SK-N-SH treated with all-trans-retinoic acid at 6 μM for 48 hours (cell line): ENCODE results near the gene LYSMD3.

Source experiments
- ATAC-seq: fragments of 200-7000 bp; cut with Tn5 transposase; 3 replicates; pipeline ENCODE4 v1.9.1; 2020; ENCODE audit warnings: mild to moderate bottlenecking, moderate library complexity
- ARNTL ChIP-seq: fragments of 450-650 bp; formaldehyde crosslinking; IDR thresholded peaks from 2 replicates; pipeline ENCODE4 v1.5.0; 2020; ENCODE audit warnings: low read depth, mild to moderate bottlenecking, moderate library complexity, borderline replicate concordance
- BACH2 ChIP-seq: fragments of 250-450 bp; sonication (Bioruptor Pico); IDR thresholded peaks from 2 replicates; pipeline ENCODE4 v1.9.0; 2021; ENCODE audit warnings: mild to moderate bottlenecking, borderline replicate concordance
- CSDC2 ChIP-seq: fragments of 250-450 bp; sonication (Bioruptor Pico); IDR thresholded peaks from 2 replicates; pipeline ENCODE4 v1.5.0; 2020; ENCODE audit warnings: mild to moderate bottlenecking, moderate library complexity
- ESRRG ChIP-seq: fragments of 250-450 bp; sonication (Bioruptor Pico); IDR thresholded peaks from 2 replicates; pipeline ENCODE4 v1.6.1; 2021; ENCODE audit warnings: mild to moderate bottlenecking
- GLIS3 ChIP-seq: fragments of 250-450 bp; sonication (Bioruptor Pico); IDR thresholded peaks from 2 replicates; pipeline ENCODE4 v1.5.0; 2020; ENCODE audit warnings: mild to moderate bottlenecking, moderate library complexity
- ISL1 ChIP-seq: fragments of 250-450 bp; sonication (Bioruptor Pico); IDR thresholded peaks from 2 replicates; pipeline ENCODE4 v2.1.2; 2022; ENCODE audit warnings: mild to moderate bottlenecking, moderate library complexity
- OSR1 ChIP-seq: fragments of 250-450 bp; sonication (Bioruptor Pico); IDR thresholded peaks from 2 replicates; pipeline ENCODE4 v1.8.0; 2022; ENCODE audit warnings: moderate library complexity, mild to moderate bottlenecking, inconsistent platforms
- PPARA ChIP-seq: fragments of 250-450 bp; sonication (Bioruptor Pico); IDR thresholded peaks from 2 replicates; pipeline ENCODE4 v1.5.0; 2020; ENCODE audit warnings: mild to moderate bottlenecking, borderline replicate concordance
- RARB ChIP-seq: fragments of 250-450 bp; sonication (Bioruptor Pico); IDR thresholded peaks from 2 replicates; pipeline ENCODE4 v1.8.0; 2021; ENCODE audit warnings: mild to moderate bottlenecking, moderate library complexity
- SNAI2 ChIP-seq: fragments of 250-450 bp; sonication (Bioruptor Pico); IDR thresholded peaks from 2 replicates; pipeline ENCODE4 v1.5.0; 2020; ENCODE audit warnings: mild to moderate bottlenecking, moderate library complexity
- TCF4 ChIP-seq: fragments of 250-450 bp; sonication (Bioruptor Pico); IDR thresholded peaks from 2 replicates; pipeline ENCODE4 v1.8.0; 2021; ENCODE audit warnings: mild to moderate bottlenecking, moderate library complexity, borderline replicate concordance
- TOX ChIP-seq: fragments of 250-450 bp; sonication (Bioruptor Pico); IDR thresholded peaks from 2 replicates; pipeline ENCODE4 v1.8.0; 2021; ENCODE audit warnings: mild to moderate bottlenecking, moderate library complexity, borderline replicate concordance
- ZC3H10 ChIP-seq: fragments of 250-450 bp; sonication (Bioruptor Pico); IDR thresholded peaks from 2 replicates; pipeline ENCODE4 v1.5.1; 2021; ENCODE audit warnings: mild to moderate bottlenecking, moderate library complexity
- ZFP3 ChIP-seq: fragments of 250-450 bp; sonication (Bioruptor Pico); IDR thresholded peaks from 2 replicates; pipeline ENCODE4 v1.5.0; 2020; ENCODE audit warnings: mild to moderate bottlenecking, moderate library complexity
- ZFP30 ChIP-seq: fragments of 450-650 bp; formaldehyde crosslinking; IDR thresholded peaks from 2 replicates; pipeline ENCODE4 v1.5.0; 2022; ENCODE audit warnings: mild to moderate bottlenecking, moderate library complexity
- ZNF565 ChIP-seq: fragments of 450-650 bp; formaldehyde crosslinking; conservative IDR thresholded peaks from 2 replicates; pipeline ENCODE4 v1.5.0; 2020; ENCODE audit warnings: low read depth, mild to moderate bottlenecking, moderate library complexity
- ZNF70 ChIP-seq: fragments of 450-650 bp; formaldehyde crosslinking; IDR thresholded peaks from 2 replicates; pipeline ENCODE4 v1.5.0; 2020; ENCODE audit warnings: mild to moderate bottlenecking, moderate library complexity
- ZNF8 ChIP-seq: fragments of 450-650 bp; formaldehyde crosslinking; IDR thresholded peaks from 2 replicates; pipeline ENCODE4 v1.5.0; 2020; ENCODE audit warnings: mild to moderate bottlenecking, moderate library complexity
- TF ChIP-seq, protein P1 (sequence below): fragments of 250-450 bp; sonication (Bioruptor Pico); IDR thresholded peaks from 2 replicates; pipeline ENCODE4 v1.8.0; 2020; ENCODE audit warnings: mild to moderate bottlenecking, moderate library complexity, borderline replicate concordance
- TF ChIP-seq, protein P2 (sequence below): fragments of 250-450 bp; sonication (Bioruptor Pico); IDR thresholded peaks from 2 replicates; pipeline ENCODE4 v1.8.0; 2021; ENCODE audit warnings: low read depth, mild to moderate bottlenecking, moderate library complexity, borderline replicate concordance
- TF ChIP-seq, protein P3 (sequence below): fragments of 250-450 bp; sonication (Bioruptor Pico); IDR thresholded peaks from 2 replicates; pipeline ENCODE4 v1.5.1; 2020; ENCODE audit warnings: low read depth, mild to moderate bottlenecking, moderate library complexity
- TF ChIP-seq, protein P4 (sequence below): fragments of 250-450 bp; sonication (Bioruptor Pico); IDR thresholded peaks from 2 replicates; pipeline ENCODE4 v1.5.1; 2021; ENCODE audit warnings: mild to moderate bottlenecking, moderate library complexity

The LYSMD3 gene

DNA sequence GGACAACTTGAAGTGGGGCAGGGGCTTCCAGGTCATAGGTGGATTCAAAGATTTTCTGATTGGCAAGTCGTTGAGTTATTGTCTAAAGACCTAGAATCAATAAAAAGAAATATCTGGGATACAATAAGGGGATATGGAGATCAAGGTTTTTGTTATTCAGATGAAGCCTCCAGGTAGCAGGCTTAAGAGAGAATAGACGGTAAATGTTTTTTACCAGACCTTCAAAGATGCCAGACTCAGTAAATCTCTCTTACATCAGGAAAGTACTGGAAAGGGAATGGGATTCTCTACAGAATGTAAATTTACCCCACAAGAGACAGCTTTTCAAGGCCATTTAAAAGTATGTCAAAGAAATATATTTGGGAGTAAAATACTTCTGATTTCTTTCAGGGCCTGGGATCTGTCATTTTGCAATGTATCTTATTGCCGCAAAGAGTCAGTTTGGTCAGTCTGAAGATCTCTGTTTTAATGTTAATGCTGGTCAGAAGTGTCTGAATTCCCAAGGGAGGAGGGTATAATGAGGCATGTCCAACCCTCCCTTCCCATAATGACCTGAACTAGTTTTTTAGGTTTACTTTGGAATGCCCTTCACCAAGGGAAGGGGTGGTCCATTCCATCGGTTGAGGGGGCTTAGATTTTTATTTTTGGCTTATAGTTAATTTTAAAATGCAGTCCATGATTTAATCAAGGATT is 13.6 kb upstream of the LYSMD3 start (continued):
- TF ChIP-seq, protein P1, sequence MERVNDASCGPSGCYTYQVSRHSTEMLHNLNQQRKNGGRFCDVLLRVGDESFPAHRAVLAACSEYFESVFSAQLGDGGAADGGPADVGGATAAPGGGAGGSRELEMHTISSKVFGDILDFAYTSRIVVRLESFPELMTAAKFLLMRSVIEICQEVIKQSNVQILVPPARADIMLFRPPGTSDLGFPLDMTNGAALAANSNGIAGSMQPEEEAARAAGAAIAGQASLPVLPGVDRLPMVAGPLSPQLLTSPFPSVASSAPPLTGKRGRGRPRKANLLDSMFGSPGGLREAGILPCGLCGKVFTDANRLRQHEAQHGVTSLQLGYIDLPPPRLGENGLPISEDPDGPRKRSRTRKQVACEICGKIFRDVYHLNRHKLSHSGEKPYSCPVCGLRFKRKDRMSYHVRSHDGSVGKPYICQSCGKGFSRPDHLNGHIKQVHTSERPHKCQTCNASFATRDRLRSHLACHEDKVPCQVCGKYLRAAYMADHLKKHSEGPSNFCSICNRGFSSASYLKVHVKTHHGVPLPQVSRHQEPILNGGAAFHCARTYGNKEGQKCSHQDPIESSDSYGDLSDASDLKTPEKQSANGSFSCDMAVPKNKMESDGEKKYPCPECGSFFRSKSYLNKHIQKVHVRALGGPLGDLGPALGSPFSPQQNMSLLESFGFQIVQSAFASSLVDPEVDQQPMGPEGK (CRISPR knock-in tag), result no peak
- TF ChIP-seq ZNF565 (CRISPR knock-in tag), result no peak
- TF ChIP-seq, all 23 proteins: peak for 0

DNA sequence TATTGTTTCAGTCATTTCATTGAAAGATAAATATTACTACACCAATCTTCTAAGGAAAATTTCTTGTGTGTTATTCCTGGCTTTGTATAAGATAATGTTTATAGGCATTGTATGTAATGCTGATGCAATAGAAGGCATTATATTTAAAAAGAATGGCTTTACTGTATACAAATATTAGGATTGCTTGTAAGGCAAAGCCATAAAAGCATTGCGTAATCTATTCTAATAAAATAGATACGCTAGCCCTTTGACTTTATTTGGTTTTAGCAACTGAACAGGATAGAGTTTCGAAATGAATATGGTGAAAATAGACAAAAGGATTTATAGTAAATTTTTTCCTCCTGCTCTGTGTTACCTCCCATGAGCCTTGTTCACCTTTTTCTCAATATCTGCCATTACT is 5.5 kb upstream of the LYSMD3 start:
- TF ChIP-seq TOX, result no peak
- TF ChIP-seq ZNF565 (CRISPR knock-in tag), result no peak
- no peak for TF ChIP-seq ZFP30 (CRISPR knock-in tag)
- TF ChIP-seq OSR1, result no peak
- TF ChIP-seq, protein P1 (CRISPR knock-in tag), result no peak
- TF ChIP-seq ZC3H10 (CRISPR knock-in tag), result no peak
- no peak for TF ChIP-seq BACH2 (CRISPR knock-in tag)
- no peak for TF ChIP-seq ESRRG
- TF ChIP-seq, protein P2, sequence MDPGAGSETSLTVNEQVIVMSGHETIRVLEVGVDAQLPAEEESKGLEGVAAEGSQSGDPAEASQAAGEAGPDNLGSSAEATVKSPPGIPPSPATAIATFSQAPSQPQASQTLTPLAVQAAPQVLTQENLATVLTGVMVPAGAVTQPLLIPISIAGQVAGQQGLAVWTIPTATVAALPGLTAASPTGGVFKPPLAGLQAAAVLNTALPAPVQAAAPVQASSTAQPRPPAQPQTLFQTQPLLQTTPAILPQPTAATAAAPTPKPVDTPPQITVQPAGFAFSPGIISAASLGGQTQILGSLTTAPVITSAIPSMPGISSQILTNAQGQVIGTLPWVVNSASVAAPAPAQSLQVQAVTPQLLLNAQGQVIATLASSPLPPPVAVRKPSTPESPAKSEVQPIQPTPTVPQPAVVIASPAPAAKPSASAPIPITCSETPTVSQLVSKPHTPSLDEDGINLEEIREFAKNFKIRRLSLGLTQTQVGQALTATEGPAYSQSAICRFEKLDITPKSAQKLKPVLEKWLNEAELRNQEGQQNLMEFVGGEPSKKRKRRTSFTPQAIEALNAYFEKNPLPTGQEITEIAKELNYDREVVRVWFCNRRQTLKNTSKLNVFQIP (CRISPR knock-in tag), result no peak
- no peak for TF ChIP-seq ZNF70 (CRISPR knock-in tag)
- TF ChIP-seq TCF4 (CRISPR knock-in tag), result no peak
- TF ChIP-seq CSDC2, result no peak
- TF ChIP-seq, protein P3, sequence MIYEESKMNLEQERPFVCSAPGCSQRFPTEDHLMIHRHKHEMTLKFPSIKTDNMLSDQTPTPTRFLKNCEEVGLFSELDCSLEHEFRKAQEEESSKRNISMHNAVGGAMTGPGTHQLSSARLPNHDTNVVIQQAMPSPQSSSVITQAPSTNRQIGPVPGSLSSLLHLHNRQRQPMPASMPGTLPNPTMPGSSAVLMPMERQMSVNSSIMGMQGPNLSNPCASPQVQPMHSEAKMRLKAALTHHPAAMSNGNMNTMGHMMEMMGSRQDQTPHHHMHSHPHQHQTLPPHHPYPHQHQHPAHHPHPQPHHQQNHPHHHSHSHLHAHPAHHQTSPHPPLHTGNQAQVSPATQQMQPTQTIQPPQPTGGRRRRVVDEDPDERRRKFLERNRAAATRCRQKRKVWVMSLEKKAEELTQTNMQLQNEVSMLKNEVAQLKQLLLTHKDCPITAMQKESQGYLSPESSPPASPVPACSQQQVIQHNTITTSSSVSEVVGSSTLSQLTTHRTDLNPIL (CRISPR knock-in tag), result no peak
- TF ChIP-seq GLIS3 (CRISPR knock-in tag), result no peak
- TF ChIP-seq ZFP3 (CRISPR knock-in tag), result no peak
- no peak for TF ChIP-seq RARB (CRISPR knock-in tag)
- TF ChIP-seq ZNF8 (CRISPR knock-in tag), result no peak
- no peak for TF ChIP-seq ARNTL (CRISPR knock-in tag)
- no peak for TF ChIP-seq PPARA (CRISPR knock-in tag)
- no peak for ATAC-seq

DNA sequence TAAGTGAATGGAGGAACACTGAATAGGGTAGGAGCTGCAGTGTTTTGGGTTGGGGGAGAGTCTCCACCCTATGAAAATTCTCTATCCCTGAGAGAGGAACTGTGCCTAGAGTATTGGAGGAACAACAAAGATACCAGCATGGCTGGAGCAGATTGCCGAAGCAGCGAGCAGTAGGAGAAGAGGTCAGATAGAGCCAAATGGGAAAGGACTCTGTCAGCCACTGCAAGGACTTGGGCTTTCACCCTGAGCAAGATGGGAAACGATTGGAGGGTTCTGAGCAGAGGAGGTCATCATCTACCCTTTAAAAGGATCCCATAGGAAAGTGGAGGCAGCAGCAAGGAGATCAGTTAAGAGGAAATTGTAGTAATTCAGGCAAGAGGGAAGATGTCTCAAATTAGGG is 4.4 kb upstream of the LYSMD3 start:
- TF ChIP-seq ZNF565 (CRISPR knock-in tag) (no peak), PPARA (CRISPR knock-in tag) (no peak)
- no peak for ATAC-seq

DNA sequence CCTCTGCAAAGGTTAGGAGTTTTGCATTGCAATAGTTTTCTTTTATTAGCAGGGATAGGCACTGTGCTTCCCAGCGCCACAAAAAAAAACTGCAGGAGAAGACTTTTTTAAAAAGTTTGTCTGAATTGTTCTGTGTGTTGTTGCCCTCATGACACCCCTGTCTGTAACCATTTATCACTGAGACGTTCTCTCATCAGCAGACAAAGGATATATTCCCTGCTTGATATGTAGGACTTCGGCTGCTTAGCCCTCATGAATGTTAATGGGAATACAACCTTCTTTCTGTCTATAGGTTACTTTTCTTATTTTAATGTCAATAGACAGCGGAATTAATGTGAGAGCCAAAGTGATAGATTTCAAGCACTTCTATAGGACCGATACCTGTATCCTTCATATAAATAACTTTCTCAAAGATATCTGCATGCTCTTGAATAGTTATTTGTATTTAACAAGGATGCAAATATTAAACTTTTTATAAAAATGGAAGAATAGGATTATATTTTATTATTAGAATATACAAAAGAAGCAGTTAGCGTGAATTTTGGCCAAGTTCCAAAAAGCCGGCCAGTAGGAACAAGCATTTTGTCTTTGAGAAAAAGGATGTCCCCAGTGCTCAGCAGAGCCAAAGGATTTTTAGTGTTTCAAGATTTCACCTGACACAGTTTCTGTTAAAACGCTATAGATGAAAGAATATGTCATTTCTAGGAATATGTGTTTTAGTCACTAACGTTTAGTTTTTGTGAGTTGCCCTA is 1.5 kb upstream of the LYSMD3 start:
- ATAC-seq, result no peak
- TF ChIP-seq GLIS3 (CRISPR knock-in tag) (no peak), ZFP3 (CRISPR knock-in tag) (no peak), ZNF565 (CRISPR knock-in tag) (no peak), BACH2 (CRISPR knock-in tag) (no peak), ISL1 (CRISPR knock-in tag) (no peak), RARB (CRISPR knock-in tag) (no peak), ARNTL (CRISPR knock-in tag) (no peak), SNAI2 (CRISPR knock-in tag) (no peak), CSDC2 (no peak), TCF4 (CRISPR knock-in tag) (no peak), ZNF70 (CRISPR knock-in tag) (no peak), OSR1 (no peak), TOX (no peak)
- TF ChIP-seq, protein P4, sequence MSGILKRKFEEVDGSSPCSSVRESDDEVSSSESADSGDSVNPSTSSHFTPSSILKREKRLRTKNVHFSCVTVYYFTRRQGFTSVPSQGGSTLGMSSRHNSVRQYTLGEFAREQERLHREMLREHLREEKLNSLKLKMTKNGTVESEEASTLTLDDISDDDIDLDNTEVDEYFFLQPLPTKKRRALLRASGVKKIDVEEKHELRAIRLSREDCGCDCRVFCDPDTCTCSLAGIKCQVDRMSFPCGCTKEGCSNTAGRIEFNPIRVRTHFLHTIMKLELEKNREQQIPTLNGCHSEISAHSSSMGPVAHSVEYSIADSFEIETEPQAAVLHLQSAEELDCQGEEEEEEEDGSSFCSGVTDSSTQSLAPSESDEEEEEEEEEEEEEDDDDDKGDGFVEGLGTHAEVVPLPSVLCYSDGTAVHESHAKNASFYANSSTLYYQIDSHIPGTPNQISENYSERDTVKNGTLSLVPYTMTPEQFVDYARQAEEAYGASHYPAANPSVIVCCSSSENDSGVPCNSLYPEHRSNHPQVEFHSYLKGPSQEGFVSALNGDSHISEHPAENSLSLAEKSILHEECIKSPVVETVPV, result no peak
- TF ChIP-seq, protein P2 (CRISPR knock-in tag), result no peak
- TF ChIP-seq, protein P3 (CRISPR knock-in tag), result no peak
